Activated CD4-positive, alpha-beta memory T cell treated with anti-CD3 and anti-CD28 coated beads, Interleukin-2, amount 10 ng/mL, durations not matched to agents 7 days and 5 days (primary cell): ENCODE results near the gene CYP21A2. TPM values are rescaled to one million over a fixed set of nuclear protein-coding genes. Genes with fewer than 3 reads are reported as not detected.
"Not testable (repeated sequence)": the region's sequence is repeated elsewhere in the genome, so short reads cannot be mapped to it uniquely, and the experiment has no call there.

ENCODE experiments used
- CTCF ChIA-PET: fragments of 350-600 bp; sonication (Branson Sonifier 250); formaldehyde crosslinking; loops from one replicate; lab custom pipeline; 2021; ENCODE audit warnings: antibody characterized with exemption, inconsistent platforms; lab: Charles Lee
- POLR2A ChIA-PET: fragments of 350-600 bp; sonication (Branson Sonifier 250); formaldehyde crosslinking; loops from one replicate; lab custom pipeline; 2021; ENCODE audit warnings: antibody characterized with exemption; lab: Charles Lee
- DNase-seq: peaks from one replicate; pipeline ENCODE4 v3.0.0-alpha.2; 2020
- H3K27ac Mint-ChIP-seq: one replicate; pipeline ENCODE4 v1.8.0; 2021; ENCODE audit warnings: mild to moderate bottlenecking, mixed read lengths
- H3K27me3 Mint-ChIP-seq: one replicate; pipeline ENCODE4 v1.8.0; 2021; ENCODE audit warnings: mixed read lengths
- H3K36me3 Mint-ChIP-seq: one replicate; pipeline ENCODE4 v1.8.0; 2021; ENCODE audit warnings: low read depth, mixed read lengths
- H3K4me1 Mint-ChIP-seq: one replicate; pipeline ENCODE4 v1.8.0; 2021; ENCODE audit warnings: mixed read lengths
- H3K4me3 Mint-ChIP-seq: one replicate; pipeline ENCODE4 v1.8.0; 2021; ENCODE audit warnings: mild to moderate bottlenecking, mixed read lengths
- H3K9me3 Mint-ChIP-seq: one replicate; pipeline ENCODE4 v1.8.0; 2021; ENCODE audit warnings: mixed read lengths
- total RNA-seq, 2 experiments: library from RNA; stranded (reverse); gene quantifications; one replicate each; pipeline ENCODE4 v1.2.3, GENCODE V29; 2021

Gene CYP21A2
- total RNA-seq, 2 experiments from 2014 or later: 0.23 TPM; not detected in 1

DNA sequence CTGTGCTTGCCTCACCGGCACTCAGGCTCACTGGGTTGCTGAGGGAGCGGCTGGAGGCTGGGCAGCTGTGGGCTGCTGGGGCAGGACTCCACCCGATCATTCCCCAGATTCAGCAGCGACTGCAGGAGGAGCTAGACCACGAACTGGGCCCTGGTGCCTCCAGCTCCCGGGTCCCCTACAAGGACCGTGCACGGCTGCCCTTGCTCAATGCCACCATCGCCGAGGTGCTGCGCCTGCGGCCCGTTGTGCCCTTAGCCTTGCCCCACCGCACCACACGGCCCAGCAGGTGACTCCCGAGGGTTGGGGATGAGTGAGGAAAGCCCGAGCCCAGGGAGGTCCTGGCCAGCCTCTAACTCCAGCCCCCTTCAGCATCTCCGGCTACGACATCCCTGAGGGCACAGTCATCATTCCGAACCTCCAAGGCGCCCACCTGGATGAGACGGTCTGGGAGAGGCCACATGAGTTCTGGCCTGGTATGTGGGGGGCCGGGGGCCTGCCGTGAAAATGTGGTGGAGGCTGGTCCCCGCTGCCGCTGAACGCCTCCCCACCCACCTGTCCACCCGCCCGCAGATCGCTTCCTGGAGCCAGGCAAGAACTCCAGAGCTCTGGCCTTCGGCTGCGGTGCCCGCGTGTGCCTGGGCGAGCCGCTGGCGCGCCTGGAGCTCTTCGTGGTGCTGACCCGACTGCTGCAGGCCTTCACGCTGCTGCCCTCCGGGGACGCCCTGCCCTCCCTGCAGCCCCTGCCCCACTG is 2.3 kb downstream of the CYP21A2 start:
- H3K27me3 Mint-ChIP-seq, DNase-seq, H3K4me3 Mint-ChIP-seq, CTCF ChIA-PET, H3K9me3 Mint-ChIP-seq, H3K27ac Mint-ChIP-seq, H3K4me1 Mint-ChIP-seq, H3K36me3 Mint-ChIP-seq, POLR2A ChIA-PET: not testable (repeated sequence)

DNA sequence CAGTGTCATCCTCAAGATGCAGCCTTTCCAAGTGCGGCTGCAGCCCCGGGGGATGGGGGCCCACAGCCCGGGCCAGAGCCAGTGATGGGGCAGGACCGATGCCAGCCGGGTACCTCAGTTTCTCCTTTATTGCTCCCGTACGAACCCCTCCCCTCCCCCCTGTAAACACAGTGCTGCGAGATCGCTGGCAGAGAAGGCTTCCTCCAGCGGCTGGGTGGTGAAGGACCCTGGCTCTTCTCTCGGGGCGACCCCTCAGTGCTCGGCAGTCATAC is 2.8 kb downstream of the CYP21A2 start:
- H3K4me1 Mint-ChIP-seq, H3K27ac Mint-ChIP-seq, H3K27me3 Mint-ChIP-seq, H3K36me3 Mint-ChIP-seq, POLR2A ChIA-PET, H3K4me3 Mint-ChIP-seq, H3K9me3 Mint-ChIP-seq, CTCF ChIA-PET, DNase-seq: not testable (repeated sequence)

- POLR2A ChIA-PET, CTCF ChIA-PET, H3K27me3 Mint-ChIP-seq, H3K27ac Mint-ChIP-seq, H3K4me1 Mint-ChIP-seq, H3K4me3 Mint-ChIP-seq, DNase-seq, H3K36me3 Mint-ChIP-seq, H3K9me3 Mint-ChIP-seq: not testable (repeated sequence)
Measured at GRCh38 chr6:32041385-32041784, 3.2 kb downstream of the CYP21A2 start.

DNA sequence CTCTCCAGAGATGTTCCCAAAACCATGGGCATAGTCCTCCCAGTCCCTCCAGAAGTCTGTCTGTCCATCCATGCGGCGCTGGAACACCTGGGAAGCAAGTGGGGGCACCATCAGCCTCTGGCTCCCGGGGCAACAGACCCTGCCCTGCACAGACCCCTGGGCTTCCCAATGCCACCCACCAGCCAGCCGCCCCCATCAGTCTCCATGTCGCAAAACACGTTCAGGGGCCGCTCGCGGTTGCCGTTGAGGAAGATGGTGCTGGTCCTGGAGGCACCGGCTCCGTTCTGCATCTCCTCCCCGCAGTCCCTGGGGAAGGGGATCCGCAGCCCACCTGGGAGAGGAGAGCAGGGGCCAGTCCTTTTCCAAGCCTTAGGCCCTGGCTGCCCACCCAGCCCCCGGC is 4.1 kb downstream of the CYP21A2 start:
- DNase-seq, H3K27me3 Mint-ChIP-seq, H3K4me3 Mint-ChIP-seq, POLR2A ChIA-PET, H3K4me1 Mint-ChIP-seq, H3K36me3 Mint-ChIP-seq, CTCF ChIA-PET, H3K9me3 Mint-ChIP-seq, H3K27ac Mint-ChIP-seq: not testable (repeated sequence)

DNA sequence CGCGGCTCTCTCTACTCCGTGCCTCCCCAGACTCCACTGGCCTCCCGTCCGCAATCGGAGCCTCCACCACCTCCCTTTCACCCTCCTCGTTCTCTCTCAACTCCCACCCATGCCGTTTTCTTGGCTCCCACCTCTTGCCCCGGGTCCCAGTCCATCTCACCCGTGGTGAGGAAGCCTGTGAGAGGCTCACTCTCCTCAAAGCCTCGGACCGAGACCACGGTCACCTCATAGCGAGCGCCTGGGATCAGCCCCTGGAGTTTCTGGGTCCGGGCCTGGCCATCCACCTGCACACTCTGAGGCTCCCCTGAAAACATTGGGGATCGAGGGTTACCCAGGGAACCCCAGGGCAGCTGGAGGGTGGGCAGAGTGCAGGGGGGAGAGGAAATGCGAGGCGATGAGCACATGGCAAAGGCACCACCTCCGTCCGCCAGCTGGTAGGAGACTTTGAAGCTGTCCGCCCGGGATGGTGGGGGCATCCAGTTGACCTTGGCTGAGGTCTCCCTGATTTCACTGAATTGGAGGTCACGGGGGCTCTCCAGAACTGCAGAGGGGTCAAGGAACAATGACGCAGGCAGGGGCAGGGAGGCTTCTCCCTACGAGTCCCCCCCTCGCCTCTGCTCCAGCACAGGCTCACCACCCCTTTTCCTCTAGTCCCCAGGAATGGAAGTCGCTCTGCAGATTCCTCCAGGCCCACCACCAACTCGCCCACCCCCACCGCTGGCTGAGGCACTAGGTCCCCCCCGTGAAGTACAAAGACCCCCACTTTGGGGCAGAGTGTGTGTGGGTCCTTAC is 5.6 kb downstream of the CYP21A2 start:
- H3K27ac Mint-ChIP-seq, POLR2A ChIA-PET, H3K36me3 Mint-ChIP-seq, H3K4me1 Mint-ChIP-seq, H3K27me3 Mint-ChIP-seq, H3K4me3 Mint-ChIP-seq, H3K9me3 Mint-ChIP-seq, CTCF ChIA-PET, DNase-seq: not testable (repeated sequence)

GRCh38 chr6:32044916-32045315 is 6.7 kb downstream of the CYP21A2 start:
- H3K36me3 Mint-ChIP-seq, POLR2A ChIA-PET: not testable (repeated sequence)

DNA sequence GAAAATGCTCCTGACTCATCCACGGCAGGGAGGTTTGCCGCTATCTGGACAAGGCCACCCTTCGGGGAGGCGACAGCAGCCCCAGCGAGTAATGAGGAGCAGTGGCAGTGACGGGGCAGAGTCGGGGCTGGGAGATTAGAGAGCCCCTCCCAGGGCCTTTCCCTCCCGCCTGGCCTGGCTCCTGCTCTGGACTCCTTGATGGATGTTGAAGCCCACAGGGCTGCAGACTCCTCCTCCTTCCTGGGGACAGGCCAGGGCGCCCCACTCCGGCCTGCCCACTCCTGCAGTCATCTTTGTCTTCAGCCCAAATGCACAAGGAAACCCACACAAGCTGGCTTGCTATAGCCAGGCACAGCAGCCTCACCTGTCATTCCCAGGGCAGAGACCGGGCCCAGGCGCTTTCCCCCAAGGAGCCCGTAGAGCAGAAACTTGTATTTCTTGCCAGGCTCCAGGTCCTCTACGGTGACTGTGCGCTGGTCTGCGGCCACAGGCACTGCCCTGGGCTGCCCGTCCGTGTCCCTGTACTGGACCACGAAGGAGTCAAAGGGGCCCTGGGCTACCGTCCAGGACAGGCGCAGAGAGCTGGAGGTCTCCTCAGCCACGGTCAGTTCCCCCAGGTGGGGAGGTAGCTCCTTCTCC is 7.7 kb downstream of the CYP21A2 start:
- Mint-ChIP-seq H3K4me1 (no peaks in the 10 kb centered on the region), H3K4me3 (no peak overlapping the region), H3K27me3 (peaks cover 1% of the 10 kb centered on the region), H3K36me3 (no peaks in the 10 kb centered on the region), H3K9me3 (no peaks in the 10 kb centered on the region), H3K27ac (no peak overlapping the region)
- ChIA-PET CTCF (no interaction called here), POLR2A (no interaction called here)
- DNase-seq: no peak

More at GRCh38 chr6:32044916-32045315, 6.7 kb downstream of the CYP21A2 start:
- H3K4me3 Mint-ChIP-seq, CTCF ChIA-PET, H3K9me3 Mint-ChIP-seq, H3K27me3 Mint-ChIP-seq, H3K4me1 Mint-ChIP-seq, DNase-seq, H3K27ac Mint-ChIP-seq: not testable (repeated sequence)

GRCh38 chr6:32046450-32047083 is 8.4 kb downstream of the CYP21A2 start:
- ChIA-PET POLR2A (no interaction called here), CTCF (interaction anchor here (1.7 kb wide), 1 partner anchor 232 kb away, joined by 3 read pairs; no protein-coding TSS in a partner anchor)
- Mint-ChIP-seq H3K4me3 (no peak overlapping the region), H3K36me3 (no peaks in the 10 kb centered on the region), H3K27me3 (peaks cover 4% of the 10 kb centered on the region), H3K4me1 (no peaks in the 10 kb centered on the region), H3K9me3 (no peaks in the 10 kb centered on the region), H3K27ac (no peak overlapping the region)
- DNase-seq: no peak

- POLR2A ChIA-PET: no interaction called here
- CTCF ChIA-PET: interaction anchor here (1.7 kb wide), 1 partner anchor 232 kb away, joined by 3 read pairs; no protein-coding TSS in a partner anchor
- H3K4me1 Mint-ChIP-seq: no peaks in the 10 kb centered on the region
- no peak for DNase-seq
- no peak overlapping the region for H3K4me3 Mint-ChIP-seq
- H3K36me3 Mint-ChIP-seq: no peaks in the 10 kb centered on the region
- H3K27me3 Mint-ChIP-seq: peaks cover 6% of the 10 kb centered on the region
- no peaks in the 10 kb centered on the region for H3K9me3 Mint-ChIP-seq
- no peak overlapping the region for H3K27ac Mint-ChIP-seq
Measured at GRCh38 chr6:32047084-32047478, 8.9 kb downstream of the CYP21A2 start.

- Mint-ChIP-seq H3K9me3 (no peaks in the 10 kb centered on the region), H3K27me3 (peaks cover 6% of the 10 kb centered on the region), H3K4me1 (no peaks in the 10 kb centered on the region), H3K4me3 (no peak overlapping the region), H3K27ac (no peak overlapping the region), H3K36me3 (no peaks in the 10 kb centered on the region)
- ChIA-PET POLR2A (no interaction called here), CTCF (interaction anchor here (1.7 kb wide), 1 partner anchor 231 kb away, joined by 3 read pairs; no protein-coding TSS in a partner anchor)
- DNase-seq: no peak
Measured at GRCh38 chr6:32047539-32047854, 9.3 kb downstream of the CYP21A2 start.

- DNase-seq: peak; percentile 67
- Mint-ChIP-seq H3K27ac (no peak overlapping the region), H3K4me3 (no peak overlapping the region), H3K36me3 (no peaks in the 10 kb centered on the region), H3K27me3 (peaks cover 6% of the 10 kb centered on the region), H3K9me3 (no peaks in the 10 kb centered on the region), H3K4me1 (no peaks in the 10 kb centered on the region)
- CTCF ChIA-PET: interaction anchor here (1.7 kb wide), 1 partner anchor 231 kb away, joined by 3 read pairs; no protein-coding TSS in a partner anchor
- POLR2A ChIA-PET: no interaction called here
Measured at GRCh38 chr6:32047855-32048766, 9.9 kb downstream of the CYP21A2 start.

DNA sequence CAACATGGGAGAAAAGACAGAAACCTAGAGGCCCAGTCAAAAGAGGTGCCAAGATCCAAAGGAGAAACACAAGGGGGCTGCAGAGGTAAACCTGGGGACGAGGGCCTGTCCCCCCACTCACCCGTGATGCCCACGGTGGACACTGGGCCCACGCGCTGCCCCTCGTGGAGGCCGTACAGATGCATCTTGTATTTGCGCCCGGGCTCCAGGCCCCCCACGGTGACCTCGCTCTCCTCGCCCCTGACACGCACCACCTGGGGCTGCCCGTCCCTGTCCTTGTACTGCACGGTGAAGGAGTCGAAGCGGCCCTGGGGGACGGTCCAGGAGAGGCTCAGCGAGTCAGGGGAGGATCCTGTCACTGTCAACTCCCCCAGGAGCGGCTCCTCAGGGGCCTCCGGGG is 10.9 kb downstream of the CYP21A2 start:
- H3K36me3 Mint-ChIP-seq, POLR2A ChIA-PET, H3K9me3 Mint-ChIP-seq: not testable (repeated sequence)

More for the DNA sequence above, 10.9 kb downstream of the CYP21A2 start:
- DNase-seq, CTCF ChIA-PET, H3K4me1 Mint-ChIP-seq, H3K27me3 Mint-ChIP-seq, H3K27ac Mint-ChIP-seq, H3K4me3 Mint-ChIP-seq: not testable (repeated sequence)
